Activated naive CD4-positive, alpha-beta T cell treated with anti-CD3 and anti-CD28 coated beads, Interleukin-2, amount 10 ng/mL, durations not matched to agents 7 days and 5 days (primary cell): ENCODE data around the gene IQCK.

Experiments used
- CTCF ChIA-PET: fragments of 350-600 bp; sonication (Branson Sonifier 250); formaldehyde crosslinking; loops from one replicate; lab custom pipeline; 2021; ENCODE audit warnings: antibody characterized with exemption; lab: Charles Lee
- DNase-seq: peaks from one replicate; pipeline ENCODE4 v3.0.0-alpha.2; 2020
- H3K27ac Mint-ChIP-seq: one replicate; pipeline ENCODE4 v1.8.0; 2021; ENCODE audit warnings: mild to moderate bottlenecking, moderate library complexity, mixed read lengths
- H3K27me3 Mint-ChIP-seq: one replicate; pipeline ENCODE4 v1.8.0; 2021; ENCODE audit warnings: mild to moderate bottlenecking, mixed read lengths
- H3K36me3 Mint-ChIP-seq: one replicate; pipeline ENCODE4 v1.8.0; 2021; ENCODE audit warnings: mixed read lengths
- H3K4me1 Mint-ChIP-seq: one replicate; pipeline ENCODE4 v1.8.0; 2021; ENCODE audit warnings: mixed read lengths
- H3K4me3 Mint-ChIP-seq: one replicate; pipeline ENCODE4 v1.8.0; 2021; ENCODE audit warnings: mild to moderate bottlenecking, moderate library complexity, mixed read lengths
- H3K9me3 Mint-ChIP-seq: one replicate; pipeline ENCODE4 v1.8.0; 2021; ENCODE audit warnings: mixed read lengths

The IQCK gene

GRCh38 chr16:19860166-19861041 is 142.3 kb downstream of the IQCK start:
- Mint-ChIP-seq H3K4me1 (no peaks in the 10 kb centered on the region), H3K4me3 (no peak overlapping the region)
- CTCF ChIA-PET = no interaction called here

GRCh38 chr16:19861133-19861532 is 143.1 kb downstream of the IQCK start:
- H3K4me1 Mint-ChIP-seq = no peaks in the 10 kb centered on the region
- H3K9me3 Mint-ChIP-seq = no peaks in the 10 kb centered on the region
- no peak overlapping the region for H3K27ac Mint-ChIP-seq
- no peaks in the 10 kb centered on the region for H3K36me3 Mint-ChIP-seq
- no peaks in the 10 kb centered on the region for H3K27me3 Mint-ChIP-seq
- no peak overlapping the region for H3K4me3 Mint-ChIP-seq
- CTCF ChIA-PET = no interaction called here
- no peak for DNase-seq

More at GRCh38 chr16:19860166-19861041, 142.3 kb downstream of the IQCK start:
- Mint-ChIP-seq H3K27me3 (no peaks in the 10 kb centered on the region), H3K36me3 (no peaks in the 10 kb centered on the region), H3K9me3 (no peaks in the 10 kb centered on the region), H3K27ac (no peak overlapping the region)
- no peak for DNase-seq

GRCh38 chr16:19861811-19862327 is 143.8 kb downstream of the IQCK start:
- no peaks in the 10 kb centered on the region for H3K4me1 Mint-ChIP-seq

GRCh38 chr16:19863990-19864389 is 145.9 kb downstream of the IQCK start:
- peaks cover 3% of the 10 kb centered on the region for H3K27me3 Mint-ChIP-seq
- H3K36me3 Mint-ChIP-seq = no peaks in the 10 kb centered on the region
- no peak overlapping the region for H3K27ac Mint-ChIP-seq
- no peaks in the 10 kb centered on the region for H3K4me1 Mint-ChIP-seq
- no peak overlapping the region for H3K4me3 Mint-ChIP-seq
- DNase-seq = no peak
- CTCF ChIA-PET = no interaction called here
- no peaks in the 10 kb centered on the region for H3K9me3 Mint-ChIP-seq

More at GRCh38 chr16:19861811-19862327, 143.8 kb downstream of the IQCK start:
- no peaks in the 10 kb centered on the region for H3K36me3 Mint-ChIP-seq
- no peak for DNase-seq
- CTCF ChIA-PET = no interaction called here
- no peaks in the 10 kb centered on the region for H3K27me3 Mint-ChIP-seq
- H3K4me3 Mint-ChIP-seq = no peak overlapping the region
- no peak overlapping the region for H3K27ac Mint-ChIP-seq
- no peaks in the 10 kb centered on the region for H3K9me3 Mint-ChIP-seq

GRCh38 chr16:19864566-19864965 is 146.5 kb downstream of the IQCK start:
- H3K27me3 Mint-ChIP-seq = peaks cover 3% of the 10 kb centered on the region
- H3K4me1 Mint-ChIP-seq = no peaks in the 10 kb centered on the region
- DNase-seq = no peak
- no peaks in the 10 kb centered on the region for H3K36me3 Mint-ChIP-seq
- CTCF ChIA-PET = interaction anchor here (0.7 kb wide), 1 partner anchor 436 kb away, joined by 3 read pairs; no protein-coding TSS in a partner anchor
- H3K9me3 Mint-ChIP-seq = no peaks in the 10 kb centered on the region
- H3K4me3 Mint-ChIP-seq = no peak overlapping the region
- H3K27ac Mint-ChIP-seq = no peak overlapping the region

GRCh38 chr16:19868421-19868820 is 150.3 kb downstream of the IQCK start:
- no peaks in the 10 kb centered on the region for H3K4me1 Mint-ChIP-seq
- peaks cover 8% of the 10 kb centered on the region for H3K27me3 Mint-ChIP-seq
- H3K9me3 Mint-ChIP-seq = no peaks in the 10 kb centered on the region
- H3K4me3 Mint-ChIP-seq = no peak overlapping the region
- no peak overlapping the region for H3K27ac Mint-ChIP-seq
- CTCF ChIA-PET = interaction anchor here (0.6 kb wide), 1 partner anchor 284 kb away, joined by 4 read pairs; no protein-coding TSS in a partner anchor
- no peak for DNase-seq
- H3K36me3 Mint-ChIP-seq = no peaks in the 10 kb centered on the region

- Mint-ChIP-seq H3K4me1 (no peaks in the 10 kb centered on the region), H3K9me3 (no peaks in the 10 kb centered on the region), H3K36me3 (no peaks in the 10 kb centered on the region), H3K4me3 (no peak overlapping the region), H3K27me3 (peaks cover 17% of the 10 kb centered on the region), H3K27ac (no peak overlapping the region)
- CTCF ChIA-PET = no interaction called here
- no peak for DNase-seq
These were observed 153.7 kb downstream of the IQCK start for GRCh38 chr16:19871721-19872120.

GRCh38 chr16:19872179-19872863 is 154.2 kb downstream of the IQCK start:
- CTCF ChIA-PET = no interaction called here
- H3K9me3 Mint-ChIP-seq = no peaks in the 10 kb centered on the region
- no peak overlapping the region for H3K27ac Mint-ChIP-seq
- H3K27me3 Mint-ChIP-seq = peaks cover 18% of the 10 kb centered on the region
- no peak overlapping the region for H3K4me3 Mint-ChIP-seq
- no peaks in the 10 kb centered on the region for H3K36me3 Mint-ChIP-seq
- DNase-seq = no peak
- no peaks in the 10 kb centered on the region for H3K4me1 Mint-ChIP-seq

- Mint-ChIP-seq H3K4me3 (no peak overlapping the region), H3K4me1 (no peaks in the 10 kb centered on the region), H3K9me3 (no peaks in the 10 kb centered on the region), H3K27ac (no peak overlapping the region), H3K27me3 (peaks cover 18% of the 10 kb centered on the region), H3K36me3 (no peaks in the 10 kb centered on the region)
- CTCF ChIA-PET = no interaction called here
- DNase-seq = no peak
These were observed 154.9 kb downstream of the IQCK start for GRCh38 chr16:19872935-19873334.

- Mint-ChIP-seq H3K9me3 (no peaks in the 10 kb centered on the region), H3K27ac (no peak overlapping the region)
- CTCF ChIA-PET = interaction anchor here (1.2 kb wide), 1 partner anchor 8 kb away, joined by 3 read pairs; no protein-coding TSS in a partner anchor
These were observed 156.0 kb downstream of the IQCK start for GRCh38 chr16:19874026-19874425.

GRCh38 chr16:19874851-19875546 is 156.9 kb downstream of the IQCK start:
- no peak for DNase-seq
- H3K9me3 Mint-ChIP-seq = no peaks in the 10 kb centered on the region
- CTCF ChIA-PET = no interaction called here
- H3K27ac Mint-ChIP-seq = no peak overlapping the region
- peaks cover 16% of the 10 kb centered on the region for H3K27me3 Mint-ChIP-seq
- H3K4me3 Mint-ChIP-seq = no peak overlapping the region
- no peaks in the 10 kb centered on the region for H3K36me3 Mint-ChIP-seq
- no peaks in the 10 kb centered on the region for H3K4me1 Mint-ChIP-seq

More at GRCh38 chr16:19874026-19874425, 156.0 kb downstream of the IQCK start:
- peaks cover 16% of the 10 kb centered on the region for H3K27me3 Mint-ChIP-seq
- H3K36me3 Mint-ChIP-seq = no peaks in the 10 kb centered on the region
- H3K4me3 Mint-ChIP-seq = no peak overlapping the region
- H3K4me1 Mint-ChIP-seq = no peaks in the 10 kb centered on the region
- no peak for DNase-seq

- CTCF ChIA-PET = interaction anchor here (1.9 kb wide), 1 partner anchor 292 kb away, joined by 5 read pairs; no protein-coding TSS in a partner anchor
- H3K36me3 Mint-ChIP-seq = no peaks in the 10 kb centered on the region
These were observed 157.8 kb downstream of the IQCK start for GRCh38 chr16:19875900-19876299.

GRCh38 chr16:19876501-19877059 is 158.5 kb downstream of the IQCK start:
- no peak overlapping the region for H3K4me3 Mint-ChIP-seq
- no peaks in the 10 kb centered on the region for H3K9me3 Mint-ChIP-seq
- H3K27ac Mint-ChIP-seq = no peak overlapping the region
- H3K4me1 Mint-ChIP-seq = no peaks in the 10 kb centered on the region
- H3K36me3 Mint-ChIP-seq = no peaks in the 10 kb centered on the region
- peaks cover 26% of the 10 kb centered on the region for H3K27me3 Mint-ChIP-seq
- DNase-seq = no peak
- CTCF ChIA-PET = interaction anchor here (1.0 to 1.9 kb wide), 3 partner anchors 31 to 374 kb away, joined by 3 to 5 read pairs (median 5); no protein-coding TSS in a partner anchor

More at GRCh38 chr16:19875900-19876299, 157.8 kb downstream of the IQCK start:
- no peak overlapping the region for H3K4me3 Mint-ChIP-seq
- H3K4me1 Mint-ChIP-seq = no peaks in the 10 kb centered on the region
- no peak for DNase-seq
- peaks cover 20% of the 10 kb centered on the region for H3K27me3 Mint-ChIP-seq
- no peaks in the 10 kb centered on the region for H3K9me3 Mint-ChIP-seq
- H3K27ac Mint-ChIP-seq = no peak overlapping the region
